CD14-positive monocyte (primary cell): Measurements from ENCODE around the gene ADORA2A. TPM values are rescaled to one million over a fixed set of nuclear protein-coding genes. Genes with fewer than 3 reads are reported as not detected.
A peak's percentile ranks its signal among the peaks of the same experiment; 100 is the strongest.

Experiments
- DNase-seq, 3 donors: peaks; one replicate each; pipeline ENCODE4 v3.0.0-alpha.2; 2011 to 2022
- H2AFZ ChIP-seq: 2 replicates; pipeline ENCODE4 v1.6.0; 2012; ENCODE audit warnings: mild to moderate bottlenecking, low read depth, low read length, inconsistent platforms; ENCODE audit not compliant: insufficient read depth, poor library complexity, severe bottlenecking
- H3K27ac ChIP-seq, 2 donors: 1 replicate in 1 of 2; 2 replicates in 1 of 2; pipeline ENCODE4 v1.5.1; 2012 to 2013; ENCODE audit warnings: low read length in 2 of 2, control low read depth in 1 of 2, inconsistent platforms in 1 of 2, low read depth in 1 of 2, mild to moderate bottlenecking in 1 of 2
- H3K27me3 ChIP-seq, 2 donors: one replicate each; pipeline versions ENCODE4 v1.6.0 to v1.6.1; 2011 to 2013; ENCODE audit warnings: low read length in 2 of 2; ENCODE audit not compliant: control insufficient read depth in 2 of 2, insufficient read depth in 2 of 2
- H3K36me3 ChIP-seq, 2 donors: replicated peaks in 1 of 2; 1 replicate in 1 of 2; 2 replicates in 1 of 2; pipeline versions ENCODE4 v1.5.1 to v1.6.1; 2012 to 2013; ENCODE audit warnings: low read length in 2 of 2, control low read depth in 1 of 2, inconsistent platforms in 1 of 2, mild to moderate bottlenecking in 1 of 2; ENCODE audit not compliant: insufficient read depth in 2 of 2, control insufficient read depth in 1 of 2
- H3K4me1 ChIP-seq, 2 donors: 1 replicate in 1 of 2; 2 replicates in 1 of 2; pipeline versions ENCODE4 v1.5.1 to v1.6.1; 2012 to 2013; ENCODE audit warnings: low read length in 2 of 2, control low read depth in 1 of 2, inconsistent platforms in 1 of 2, mild to moderate bottlenecking in 1 of 2, moderate library complexity in 1 of 2; ENCODE audit not compliant: insufficient read depth in 2 of 2, control insufficient read depth in 1 of 2
- H3K4me2 ChIP-seq: replicated peaks from 2 replicates; pipeline ENCODE3; 2012; ENCODE audit warnings: low read length, moderate library complexity, mild to moderate bottlenecking; ENCODE audit not compliant: poor library complexity, severe bottlenecking; ENCODE audit errors: extremely low read depth
- H3K4me3 ChIP-seq, 3 experiments: fragments of 200-600 bp in 1 of 3; sonication (generic) in 1 of 3; replicated peaks in 1 of 3; 1 replicate in 2 of 3; 2 replicates in 1 of 3; pipeline ENCODE4 v1.5.1; 2011 to 2013; ENCODE audit warnings: low read length in 3 of 3, mild to moderate bottlenecking in 3 of 3, control low read depth in 2 of 3, low read depth in 2 of 3, inconsistent platforms in 1 of 3, moderate library complexity in 1 of 3
- H3K79me2 ChIP-seq: 2 replicates; pipeline ENCODE4 v1.6.0; 2012; ENCODE audit warnings: mild to moderate bottlenecking, control low read depth, inconsistent platforms, low read length, moderate library complexity; ENCODE audit not compliant: insufficient read depth
- H3K9ac ChIP-seq: 2 replicates; pipeline ENCODE4 v1.6.0; 2017; ENCODE audit warnings: low read length, mild to moderate bottlenecking; ENCODE audit not compliant: insufficient read depth, poor library complexity, severe bottlenecking
- H3K9me3 ChIP-seq, 2 donors: replicated peaks in 1 of 2; 1 replicate in 1 of 2; 2 replicates in 1 of 2; pipeline versions ENCODE4 v1.5.1 to v1.6.1; 2012 to 2013; ENCODE audit warnings: low read length in 2 of 2, control low read depth in 1 of 2; ENCODE audit not compliant: control insufficient read depth in 1 of 2, insufficient read depth in 1 of 2
- H4K20me1 ChIP-seq: 2 replicates; pipeline ENCODE4 v1.6.0; 2012; ENCODE audit warnings: mild to moderate bottlenecking, low read length, control low read depth, moderate library complexity; ENCODE audit not compliant: insufficient read depth
- H3K27ac Mint-ChIP-seq, 7 donors: one replicate each; pipeline ENCODE4 v1.8.0; 2020; ENCODE audit warnings: mild to moderate bottlenecking in 7 of 7, mixed read lengths in 7 of 7, moderate library complexity in 6 of 7, inconsistent platforms in 2 of 7
- H3K27me3 Mint-ChIP-seq, 3 donors: one replicate each; pipeline ENCODE4 v1.8.0; 2021 to 2022; ENCODE audit warnings: low read depth in 3 of 3, mild to moderate bottlenecking in 3 of 3, mixed read lengths in 3 of 3, moderate library complexity in 3 of 3, inconsistent platforms in 1 of 3
- H3K36me3 Mint-ChIP-seq, 2 donors: one replicate each; pipeline ENCODE4 v1.8.0; 2020; ENCODE audit warnings: mixed read lengths in 2 of 2, inconsistent platforms in 1 of 2, mild to moderate bottlenecking in 1 of 2
- H3K4me1 Mint-ChIP-seq: one replicate; pipeline ENCODE4 v1.8.0; 2020; ENCODE audit warnings: mild to moderate bottlenecking, mixed read lengths
- H3K4me3 Mint-ChIP-seq, 2 donors: one replicate each; pipeline ENCODE4 v1.8.0; 2020; ENCODE audit warnings: mild to moderate bottlenecking in 2 of 2, mixed read lengths in 2 of 2, moderate library complexity in 1 of 2
- H3K9me3 Mint-ChIP-seq, 7 donors: one replicate each; pipeline ENCODE4 v1.8.0; 2020 to 2022; ENCODE audit warnings: mixed read lengths in 7 of 7, mild to moderate bottlenecking in 6 of 7, moderate library complexity in 6 of 7, inconsistent platforms in 2 of 7
- CTCF ChIP-seq: fragments of 200-600 bp; IDR thresholded peaks from one replicate; pipeline ENCODE4 v1.8.0; 2022; ENCODE audit warnings: antibody characterized with exemption, mild to moderate bottlenecking
- WGBS: methylation state at CpG from one replicate; pipeline ENCODE4 v1.1.5; 2013; ENCODE audit warnings: missing lambda C conversion rate; ENCODE audit not compliant: insufficient coverage; 5-methylcytosine and 5-hydroxymethylcytosine counted together
- intact Hi-C, 2 donors: fragments of 100-400 bp; cut with micrococcal nuclease; formaldehyde crosslinking; loops; one replicate each; pipeline versions ENCODE4 v1.15.0 to v1.15.1; 2023
- polyA plus RNA-seq, 3 donors: library from polyadenylated mRNA; depleted of rRNA in 1 of 3; unstranded in 2 of 3; stranded (reverse) in 1 of 3; fragments of 300-500 nt in 2 of 3; fragments of >200 nt in 1 of 3; fragmentation: Illumina TruSeq in 2 of 3; gene quantifications; 1 replicate in 2 of 3; 2 replicates in 1 of 3; pipeline ENCODE4 v1.2.3, GENCODE V29; 2012 to 2021

ADORA2A gene
- polyA plus RNA-seq, 3 donors: 5.8 to 10.2 (median 6.5) TPM

- no peak overlapping the region for H2AFZ ChIP-seq
- H3K4me3 ChIP-seq: no peak overlapping the region
- H3K27me3 ChIP-seq: no peaks in the 10 kb centered on the region
- no peak overlapping the region for H3K9ac ChIP-seq
- Mint-ChIP-seq H3K27me3 (peaks cover 0 to 2% (median 2%) of the 10 kb centered on the region in 3 donors), H3K27ac (peak overlapping the region in 1 of 7 donors; percentile 33), H3K36me3 (peaks cover 48 to 79% of the 10 kb centered on the region in 2 donors), H3K4me1 (peaks cover 27% of the 10 kb centered on the region), H3K9me3 (peaks cover 0 to 3% (median 0%) of the 10 kb centered on the region in 7 donors), H3K4me3 (no peak overlapping the region)
- H3K36me3 ChIP-seq: peaks cover 19 to 49% of the 10 kb centered on the region in 2 donors
- H3K4me1 ChIP-seq: peaks cover 13% of the 10 kb centered on the region in 2 donors
- peaks cover 16% of the 10 kb centered on the region for H4K20me1 ChIP-seq
- no peak for DNase-seq
- intact Hi-C loops: no loop called here
- WGBS: 29% methylated on average over 15 of the region's 15 CpGs
- TF ChIP-seq CTCF: no peak
- H3K4me2 ChIP-seq: no peak overlapping the region
- H3K9me3 ChIP-seq: no peaks in the 10 kb centered on the region
- H3K27ac ChIP-seq: no peak overlapping the region
- no peaks in the 10 kb centered on the region for H3K79me2 ChIP-seq
Measured at GRCh38 chr22:24407278-24407665, 20.1 kb upstream of the ADORA2A start.

DNA sequence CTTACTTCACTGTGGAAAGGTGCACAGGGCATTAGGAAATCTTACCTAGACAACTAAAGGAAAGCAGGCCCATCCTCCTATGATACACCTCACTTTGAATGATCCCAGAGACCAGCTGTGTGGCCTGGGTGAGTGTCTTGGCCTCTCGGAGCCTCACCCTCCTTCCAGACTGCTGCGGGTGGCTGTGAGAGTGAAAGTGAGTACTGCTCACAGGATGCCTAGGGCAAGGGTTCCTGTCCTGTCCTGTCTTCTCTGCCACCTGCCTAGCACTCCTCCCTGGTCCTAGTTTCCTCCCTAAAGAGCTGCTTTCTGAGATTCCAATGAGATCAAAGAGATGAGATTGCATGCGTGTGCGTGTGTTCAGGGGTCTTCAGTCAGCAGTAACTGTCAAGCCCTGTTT is 19.5 kb upstream of the ADORA2A start:
- no peak overlapping the region for H3K27ac ChIP-seq
- Mint-ChIP-seq H3K9me3 (peaks cover 0 to 3% (median 0%) of the 10 kb centered on the region in 7 donors), H3K27me3 (peaks cover 0 to 2% (median 2%) of the 10 kb centered on the region in 3 donors), H3K36me3 (peaks cover 54 to 85% of the 10 kb centered on the region in 2 donors), H3K4me3 (no peak overlapping the region), H3K27ac (peak overlapping the region in 1 of 7 donors; percentile 63), H3K4me1 (peaks cover 21% of the 10 kb centered on the region)
- intact Hi-C loops: no loop called here
- H3K79me2 ChIP-seq: no peaks in the 10 kb centered on the region
- DNase-seq: no peak
- no peaks in the 10 kb centered on the region for H3K9me3 ChIP-seq
- peaks cover 16% of the 10 kb centered on the region for H4K20me1 ChIP-seq
- peaks cover 19 to 55% of the 10 kb centered on the region in 2 donors for H3K36me3 ChIP-seq
- WGBS: no CpG with 5 or more reads among the region's 4 CpGs
- no peak overlapping the region for H2AFZ ChIP-seq
- H3K27me3 ChIP-seq: no peaks in the 10 kb centered on the region
- H3K4me2 ChIP-seq: no peak overlapping the region
- H3K9ac ChIP-seq: no peak overlapping the region
- H3K4me3 ChIP-seq: no peak overlapping the region
- peaks cover 7% of the 10 kb centered on the region in 2 donors for H3K4me1 ChIP-seq
- no peak for TF ChIP-seq CTCF
